Astrocyte (in vitro differentiated cells and primary cell): ENCODE data around the gene TACR2. TPM values are rescaled to one million over a fixed set of nuclear protein-coding genes. Genes with fewer than 3 reads are reported as not detected.

Source experiments
- DNase-seq: peaks from one replicate; pipeline ENCODE4 v3.0.0-alpha.2; 2010; ENCODE audit warnings: low read depth
- FAIRE-seq: peaks from 2 replicates; lab custom pipeline; 2011; peaks lifted over from hg19 to GRCh38; lab: Jason Lieb, UNC
- H2AFZ ChIP-seq: 2 replicates; pipeline ENCODE4 v1.6.0; 2012; ENCODE audit warnings: low read depth, low read length, inconsistent platforms
- H3K27ac ChIP-seq: 2 replicates; pipeline ENCODE4 v1.5.1; 2011; ENCODE audit warnings: low read depth, low read length, inconsistent platforms
- H3K27me3 ChIP-seq: 2 replicates; pipeline ENCODE4 v1.6.0; 2011; ENCODE audit warnings: low read length, inconsistent platforms; ENCODE audit not compliant: insufficient read depth
- H3K36me3 ChIP-seq: 2 replicates; pipeline ENCODE4 v1.5.1; 2011; ENCODE audit warnings: low read length, inconsistent platforms; ENCODE audit not compliant: insufficient read depth
- H3K4me1 ChIP-seq: 2 replicates; pipeline ENCODE4 v1.5.1; 2011; ENCODE audit warnings: low read length, inconsistent platforms; ENCODE audit not compliant: insufficient read depth
- H3K4me2 ChIP-seq: 2 replicates; pipeline ENCODE4 v1.6.0; 2012; ENCODE audit warnings: low read length, inconsistent platforms
- H3K4me3 ChIP-seq: 2 replicates; pipeline ENCODE4 v1.5.1; 2011; ENCODE audit warnings: low read depth, mild to moderate bottlenecking, low read length, inconsistent platforms; ENCODE audit not compliant: insufficient read depth
- H3K79me2 ChIP-seq: 2 replicates; pipeline ENCODE4 v1.6.0; 2012; ENCODE audit warnings: mild to moderate bottlenecking, low read length, inconsistent platforms; ENCODE audit not compliant: insufficient read depth
- H3K9ac ChIP-seq: 2 replicates; pipeline ENCODE4 v1.6.0; 2012; ENCODE audit warnings: mild to moderate bottlenecking, low read length, inconsistent platforms
- H3K9me3 ChIP-seq: 2 replicates; pipeline ENCODE4 v1.5.1; 2012; ENCODE audit warnings: low read depth, mild to moderate bottlenecking, low read length, inconsistent platforms; ENCODE audit not compliant: insufficient read depth
- H4K20me1 ChIP-seq: 2 replicates; pipeline ENCODE4 v1.6.0; 2012; ENCODE audit warnings: low read length, inconsistent platforms; ENCODE audit not compliant: insufficient read depth
- H3K27ac Mint-ChIP-seq: one replicate; pipeline ENCODE4 v1.8.0; 2021; ENCODE audit warnings: mild to moderate bottlenecking, mixed read lengths; ENCODE audit not compliant: unreplicated experiment
- H3K27me3 Mint-ChIP-seq: one replicate; pipeline ENCODE4 v1.8.0; 2021; ENCODE audit warnings: low read depth, mixed read lengths; ENCODE audit not compliant: unreplicated experiment
- H3K36me3 Mint-ChIP-seq: one replicate; pipeline ENCODE4 v1.8.0; 2021; ENCODE audit warnings: low read depth, mixed read lengths; ENCODE audit not compliant: unreplicated experiment
- H3K4me1 Mint-ChIP-seq: one replicate; pipeline ENCODE4 v1.8.0; 2021; ENCODE audit warnings: low read depth, mixed read lengths; ENCODE audit not compliant: unreplicated experiment
- H3K4me3 Mint-ChIP-seq: one replicate; pipeline ENCODE4 v1.8.0; 2021; ENCODE audit warnings: mild to moderate bottlenecking, moderate library complexity, mixed read lengths; ENCODE audit not compliant: unreplicated experiment
- H3K9me3 Mint-ChIP-seq: one replicate; pipeline ENCODE4 v1.8.0; 2021; ENCODE audit warnings: mild to moderate bottlenecking, mixed read lengths; ENCODE audit not compliant: unreplicated experiment
- CTCF ChIP-seq: IDR thresholded peaks from 2 replicates; pipeline ENCODE4 v1.5.1; 2011; ENCODE audit warnings: low read depth, mild to moderate bottlenecking, inconsistent platforms, low read length, moderate library complexity; ENCODE audit not compliant: insufficient read depth
- EZH2 ChIP-seq: IDR thresholded peaks from 2 replicates; pipeline ENCODE4 v1.6.1; 2012; ENCODE audit warnings: mild to moderate bottlenecking, low read length, inconsistent platforms; ENCODE audit not compliant: insufficient read depth
- total RNA-seq: library from RNA; stranded (reverse); gene quantifications from 2 replicates; pipeline ENCODE4 v1.2.1, GENCODE V29; 2021

TACR2 gene
- total RNA-seq, 1 donor from 2014 or later, result not detected

- FAIRE-seq (no peak), DNase-seq (no peak)
- H3K4me3 Mint-ChIP-seq, result no peak overlapping the region
- no peaks in the 10 kb centered on the region for H3K36me3 Mint-ChIP-seq
- Histone ChIP-seq H3K36me3 (no peaks in the 10 kb centered on the region), H3K4me1 (no peaks in the 10 kb centered on the region), H3K4me2 (no peak overlapping the region), H3K9ac (no peak overlapping the region), H4K20me1 (no peaks in the 10 kb centered on the region), H3K79me2 (no peaks in the 10 kb centered on the region), H2AFZ (no peak overlapping the region), H3K4me3 (no peak overlapping the region), H3K27me3 (no peaks in the 10 kb centered on the region), H3K27ac (no peak overlapping the region), H3K9me3 (no peaks in the 10 kb centered on the region)
- H3K27ac Mint-ChIP-seq, result no peak overlapping the region
- H3K27me3 Mint-ChIP-seq, result no peaks in the 10 kb centered on the region
- TF ChIP-seq EZH2, result no peak
- no peak for TF ChIP-seq CTCF
- H3K9me3 Mint-ChIP-seq, result no peaks in the 10 kb centered on the region
- H3K4me1 Mint-ChIP-seq, result peaks cover 26% of the 10 kb centered on the region
Measured at GRCh38 chr10:69464801-69465401, 48.2 kb upstream of the TACR2 start.

- H4K20me1 ChIP-seq, result no peaks in the 10 kb centered on the region
- H3K9me3 ChIP-seq, result no peaks in the 10 kb centered on the region
- H2AFZ ChIP-seq, result no peak overlapping the region
- H3K27ac Mint-ChIP-seq, result no peak overlapping the region
- H3K79me2 ChIP-seq, result no peaks in the 10 kb centered on the region
- H3K36me3 Mint-ChIP-seq, result no peaks in the 10 kb centered on the region
- H3K9me3 Mint-ChIP-seq, result no peaks in the 10 kb centered on the region
- H3K9ac ChIP-seq, result no peak overlapping the region
- no peaks in the 10 kb centered on the region for H3K27me3 Mint-ChIP-seq
- H3K36me3 ChIP-seq, result no peaks in the 10 kb centered on the region
- H3K27ac ChIP-seq, result no peak overlapping the region
- no peak for FAIRE-seq
- TF ChIP-seq EZH2 (no peak), CTCF (no peak)
- no peaks in the 10 kb centered on the region for H3K4me1 ChIP-seq
- H3K4me2 ChIP-seq, result no peak overlapping the region
- peaks cover 26% of the 10 kb centered on the region for H3K4me1 Mint-ChIP-seq
- no peak for DNase-seq
- H3K4me3 Mint-ChIP-seq, result no peak overlapping the region
- H3K4me3 ChIP-seq, result no peak overlapping the region
- H3K27me3 ChIP-seq, result no peaks in the 10 kb centered on the region
Measured at GRCh38 chr10:69464401-69464800, 47.7 kb upstream of the TACR2 start.

- H3K27ac Mint-ChIP-seq, result no peak overlapping the region
- H4K20me1 ChIP-seq, result no peaks in the 10 kb centered on the region
- H2AFZ ChIP-seq, result no peak overlapping the region
- H3K4me3 ChIP-seq, result no peak overlapping the region
- H3K9me3 Mint-ChIP-seq, result no peaks in the 10 kb centered on the region
- no peak for FAIRE-seq
- no peak overlapping the region for H3K27ac ChIP-seq
- no peaks in the 10 kb centered on the region for H3K36me3 Mint-ChIP-seq
- H3K9me3 ChIP-seq, result no peaks in the 10 kb centered on the region
- H3K4me3 Mint-ChIP-seq, result no peak overlapping the region
- no peaks in the 10 kb centered on the region for H3K4me1 ChIP-seq
- no peak overlapping the region for H3K4me2 ChIP-seq
- no peak overlapping the region for H3K9ac ChIP-seq
- H3K79me2 ChIP-seq, result no peaks in the 10 kb centered on the region
- H3K27me3 Mint-ChIP-seq, result no peaks in the 10 kb centered on the region
- DNase-seq, result no peak
- H3K27me3 ChIP-seq, result no peaks in the 10 kb centered on the region
- H3K4me1 Mint-ChIP-seq, result peaks cover 28% of the 10 kb centered on the region
- TF ChIP-seq CTCF, result no peak
- no peak for TF ChIP-seq EZH2
- no peaks in the 10 kb centered on the region for H3K36me3 ChIP-seq
Measured at GRCh38 chr10:69463886-69464285, 47.2 kb upstream of the TACR2 start.
